WTC11 (cell line): Measurements from ENCODE around the gene SYS1.

Experiments used
- ATF2 ChIP-seq: sonication (generic); formaldehyde crosslinking; IDR thresholded peaks from 2 replicates; pipeline ENCODE4 v1.8.1; 2022; ENCODE audit warnings: low read depth, missing genetic modification reagents, borderline replicate concordance
- CREB1 ChIP-seq: sonication (generic); formaldehyde crosslinking; IDR thresholded peaks from 2 replicates; pipeline ENCODE4 v1.8.0; 2023; ENCODE audit warnings: mild to moderate bottlenecking, missing genetic modification reagents
- E2F4 ChIP-seq: sonication (generic); formaldehyde crosslinking; IDR thresholded peaks from 2 replicates; pipeline ENCODE4 v1.8.1; 2022; ENCODE audit warnings: low read depth, mild to moderate bottlenecking, moderate library complexity, missing genetic modification reagents, borderline replicate concordance
- FOXJ3 ChIP-seq: sonication (generic); formaldehyde crosslinking; IDR thresholded peaks from 2 replicates; pipeline ENCODE4 v1.9.0; 2021; ENCODE audit warnings: missing genetic modification reagents, mild to moderate bottlenecking, borderline replicate concordance
- GABPB1 ChIP-seq: sonication (generic); formaldehyde crosslinking; IDR thresholded peaks from 2 replicates; pipeline ENCODE4 v1.8.1; 2023; ENCODE audit warnings: mild to moderate bottlenecking, missing genetic modification reagents
- NFYB ChIP-seq: sonication (generic); formaldehyde crosslinking; conservative IDR thresholded peaks from 2 replicates; pipeline ENCODE4 v1.8.0; 2022; ENCODE audit warnings: low read depth, missing genetic modification reagents
- PRDM15 ChIP-seq: sonication (generic); formaldehyde crosslinking; IDR thresholded peaks from 2 replicates; pipeline ENCODE4 v1.8.0; 2022; ENCODE audit warnings: missing genetic modification reagents
- TF ChIP-seq, protein P1 (sequence below): fragments of 200-600 bp; IDR thresholded peaks from 2 replicates; pipeline ENCODE4 v1.8.0; 2022; ENCODE audit warnings: antibody characterized with exemption
- TF ChIP-seq, protein P2 (sequence below): sonication (generic); formaldehyde crosslinking; conservative IDR thresholded peaks from 2 replicates; pipeline ENCODE4 v1.8.1; 2022; ENCODE audit warnings: mild to moderate bottlenecking, missing genetic modification reagents
- TF ChIP-seq, protein P3 (sequence below): sonication (generic); formaldehyde crosslinking; IDR thresholded peaks from 2 replicates; pipeline ENCODE4 v1.8.1; 2023; ENCODE audit warnings: mild to moderate bottlenecking, missing genetic modification reagents, moderate library complexity
- TF ChIP-seq, protein P4 (sequence below): fragments of 250-450 bp; sonication (Bioruptor Pico); IDR thresholded peaks from 2 replicates; pipeline ENCODE4 v1.9.0; 2021; ENCODE audit warnings: mild to moderate bottlenecking, borderline replicate concordance

DNA sequence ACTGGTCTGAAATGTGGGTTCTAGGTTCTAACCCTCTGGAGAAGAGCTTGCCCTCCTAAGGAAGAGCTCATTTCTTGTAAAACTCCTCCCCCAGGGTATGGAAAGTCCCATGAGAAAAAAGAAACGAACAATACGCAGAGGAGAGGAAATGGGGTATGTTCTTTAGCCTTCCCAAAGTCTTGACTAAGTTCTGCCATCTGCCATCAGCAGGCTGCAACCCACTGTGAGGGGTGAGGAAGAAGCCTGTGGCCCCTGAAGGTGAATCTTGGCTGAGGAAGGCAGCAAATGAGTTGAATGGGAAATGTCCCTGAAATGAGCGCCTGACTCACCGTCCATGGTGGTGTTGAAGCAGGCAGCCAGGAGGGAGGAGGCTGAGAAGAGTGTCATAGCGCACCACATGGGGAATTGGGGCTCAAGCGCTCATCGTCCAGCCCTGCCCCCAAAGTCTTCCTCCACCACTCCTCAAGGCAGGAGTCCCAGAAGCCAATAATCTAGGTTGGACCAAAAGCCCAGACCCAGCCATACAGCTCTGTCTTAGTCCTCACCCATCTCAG lies 44.5 kb upstream of the SYS1 start:
- TF ChIP-seq, protein P1, sequence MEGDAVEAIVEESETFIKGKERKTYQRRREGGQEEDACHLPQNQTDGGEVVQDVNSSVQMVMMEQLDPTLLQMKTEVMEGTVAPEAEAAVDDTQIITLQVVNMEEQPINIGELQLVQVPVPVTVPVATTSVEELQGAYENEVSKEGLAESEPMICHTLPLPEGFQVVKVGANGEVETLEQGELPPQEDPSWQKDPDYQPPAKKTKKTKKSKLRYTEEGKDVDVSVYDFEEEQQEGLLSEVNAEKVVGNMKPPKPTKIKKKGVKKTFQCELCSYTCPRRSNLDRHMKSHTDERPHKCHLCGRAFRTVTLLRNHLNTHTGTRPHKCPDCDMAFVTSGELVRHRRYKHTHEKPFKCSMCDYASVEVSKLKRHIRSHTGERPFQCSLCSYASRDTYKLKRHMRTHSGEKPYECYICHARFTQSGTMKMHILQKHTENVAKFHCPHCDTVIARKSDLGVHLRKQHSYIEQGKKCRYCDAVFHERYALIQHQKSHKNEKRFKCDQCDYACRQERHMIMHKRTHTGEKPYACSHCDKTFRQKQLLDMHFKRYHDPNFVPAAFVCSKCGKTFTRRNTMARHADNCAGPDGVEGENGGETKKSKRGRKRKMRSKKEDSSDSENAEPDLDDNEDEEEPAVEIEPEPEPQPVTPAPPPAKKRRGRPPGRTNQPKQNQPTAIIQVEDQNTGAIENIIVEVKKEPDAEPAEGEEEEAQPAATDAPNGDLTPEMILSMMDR: no peak
- no peak for TF ChIP-seq FOXJ3
- TF ChIP-seq, protein P2, sequence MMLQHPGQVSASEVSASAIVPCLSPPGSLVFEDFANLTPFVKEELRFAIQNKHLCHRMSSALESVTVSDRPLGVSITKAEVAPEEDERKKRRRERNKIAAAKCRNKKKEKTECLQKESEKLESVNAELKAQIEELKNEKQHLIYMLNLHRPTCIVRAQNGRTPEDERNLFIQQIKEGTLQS (CRISPR knock-in tag): no peak
- TF ChIP-seq E2F4 (CRISPR knock-in tag): no peak
- TF ChIP-seq PRDM15 (CRISPR knock-in tag): no peak
- no peak for TF ChIP-seq NFYB (CRISPR knock-in tag)
- no peak for TF ChIP-seq ATF2 (CRISPR knock-in tag)
- TF ChIP-seq, protein P3, sequence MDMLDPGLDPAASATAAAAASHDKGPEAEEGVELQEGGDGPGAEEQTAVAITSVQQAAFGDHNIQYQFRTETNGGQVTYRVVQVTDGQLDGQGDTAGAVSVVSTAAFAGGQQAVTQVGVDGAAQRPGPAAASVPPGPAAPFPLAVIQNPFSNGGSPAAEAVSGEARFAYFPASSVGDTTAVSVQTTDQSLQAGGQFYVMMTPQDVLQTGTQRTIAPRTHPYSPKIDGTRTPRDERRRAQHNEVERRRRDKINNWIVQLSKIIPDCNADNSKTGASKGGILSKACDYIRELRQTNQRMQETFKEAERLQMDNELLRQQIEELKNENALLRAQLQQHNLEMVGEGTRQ (CRISPR knock-in tag): no peak
- no peak for TF ChIP-seq GABPB1 (CRISPR knock-in tag)
- TF ChIP-seq, protein P4, sequence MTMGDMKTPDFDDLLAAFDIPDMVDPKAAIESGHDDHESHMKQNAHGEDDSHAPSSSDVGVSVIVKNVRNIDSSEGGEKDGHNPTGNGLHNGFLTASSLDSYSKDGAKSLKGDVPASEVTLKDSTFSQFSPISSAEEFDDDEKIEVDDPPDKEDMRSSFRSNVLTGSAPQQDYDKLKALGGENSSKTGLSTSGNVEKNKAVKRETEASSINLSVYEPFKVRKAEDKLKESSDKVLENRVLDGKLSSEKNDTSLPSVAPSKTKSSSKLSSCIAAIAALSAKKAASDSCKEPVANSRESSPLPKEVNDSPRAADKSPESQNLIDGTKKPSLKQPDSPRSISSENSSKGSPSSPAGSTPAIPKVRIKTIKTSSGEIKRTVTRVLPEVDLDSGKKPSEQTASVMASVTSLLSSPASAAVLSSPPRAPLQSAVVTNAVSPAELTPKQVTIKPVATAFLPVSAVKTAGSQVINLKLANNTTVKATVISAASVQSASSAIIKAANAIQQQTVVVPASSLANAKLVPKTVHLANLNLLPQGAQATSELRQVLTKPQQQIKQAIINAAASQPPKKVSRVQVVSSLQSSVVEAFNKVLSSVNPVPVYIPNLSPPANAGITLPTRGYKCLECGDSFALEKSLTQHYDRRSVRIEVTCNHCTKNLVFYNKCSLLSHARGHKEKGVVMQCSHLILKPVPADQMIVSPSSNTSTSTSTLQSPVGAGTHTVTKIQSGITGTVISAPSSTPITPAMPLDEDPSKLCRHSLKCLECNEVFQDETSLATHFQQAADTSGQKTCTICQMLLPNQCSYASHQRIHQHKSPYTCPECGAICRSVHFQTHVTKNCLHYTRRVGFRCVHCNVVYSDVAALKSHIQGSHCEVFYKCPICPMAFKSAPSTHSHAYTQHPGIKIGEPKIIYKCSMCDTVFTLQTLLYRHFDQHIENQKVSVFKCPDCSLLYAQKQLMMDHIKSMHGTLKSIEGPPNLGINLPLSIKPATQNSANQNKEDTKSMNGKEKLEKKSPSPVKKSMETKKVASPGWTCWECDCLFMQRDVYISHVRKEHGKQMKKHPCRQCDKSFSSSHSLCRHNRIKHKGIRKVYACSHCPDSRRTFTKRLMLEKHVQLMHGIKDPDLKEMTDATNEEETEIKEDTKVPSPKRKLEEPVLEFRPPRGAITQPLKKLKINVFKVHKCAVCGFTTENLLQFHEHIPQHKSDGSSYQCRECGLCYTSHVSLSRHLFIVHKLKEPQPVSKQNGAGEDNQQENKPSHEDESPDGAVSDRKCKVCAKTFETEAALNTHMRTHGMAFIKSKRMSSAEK (CRISPR knock-in tag): no peak
- no peak for TF ChIP-seq CREB1 (CRISPR knock-in tag)
